Ovary (tissue), 9 donors: ENCODE data around the gene PRPF19. TPM values are rescaled to one million over a fixed set of nuclear protein-coding genes. Genes with fewer than 3 reads are reported as not detected.

Source experiments
- DNase-seq, 5 donors: peaks; one replicate each; pipeline ENCODE4 v3.0.0-alpha.2; 2019 to 2020
- H3K27ac ChIP-seq, 2 donors: fragments of 200-600 bp; one replicate each; pipeline versions ENCODE4 v1.5.1 to v1.8.0; 2019 to 2022
- H3K27me3 ChIP-seq: fragments of 200-600 bp; one replicate; pipeline ENCODE4 v1.8.0; 2022
- H3K36me3 ChIP-seq: fragments of 200-600 bp; sonication (generic); one replicate; pipeline ENCODE4 v1.5.1; 2019
- H3K4me1 ChIP-seq: one replicate; pipeline ENCODE4 v1.8.1; 2013; ENCODE audit warnings: mild to moderate bottlenecking, moderate library complexity; ENCODE audit not compliant: insufficient read depth
- H3K4me3 ChIP-seq: fragments of 200-600 bp; sonication (generic); one replicate; pipeline ENCODE4 v1.5.1; 2017
- H3K9me3 ChIP-seq, 2 donors: fragments of 200-600 bp in 1 of 2; sonication (generic) in 1 of 2; one replicate each; pipeline versions ENCODE4 v1.5.1 to v1.8.1; 2013 to 2019; ENCODE audit warnings: mild to moderate bottlenecking in 1 of 2, moderate library complexity in 1 of 2
- EP300 ChIP-seq: sonication (generic); formaldehyde crosslinking; IDR thresholded peaks from one replicate; pipeline ENCODE4 v1.6.1; 2017; ENCODE audit warnings: antibody characterized with exemption
- POLR2A ChIP-seq: fragments of 450-650 bp; IDR thresholded peaks from one replicate; pipeline ENCODE4 v1.6.1; 2017; ENCODE audit warnings: antibody characterized with exemption, mild to moderate bottlenecking, moderate library complexity
- WGBS, 3 donors: extraction: QIAGEN DNeasy Blood & Tissue Kit in 1 of 3; methylation state at CpG; one replicate each; pipeline versions ENCODE4 v1.1.5 to v1.1.7; 2013 to 2017; 5-methylcytosine and 5-hydroxymethylcytosine counted together
- intact Hi-C, 4 donors: fragments of 100-400 bp; cut with DNase I; formaldehyde crosslinking; loops; one replicate each; pipeline versions ENCODE4 v1.11.0 to v1.15.1; 2022 to 2023
- polyA plus RNA-seq, 2 donors: library from polyadenylated mRNA; stranded (reverse); fragments of 200-250 nt in 1 of 2; fragments of 350-450 nt in 1 of 2; fragmentation: Illumina TruSeq in 1 of 2; extraction: RNeasy Lipid Tissue Mini Kit (QIAGEN cat#74804) in 1 of 2; gene quantifications; one replicate each; pipeline ENCODE4 v1.2.3, GENCODE V29; 2013 to 2014
- total RNA-seq, 7 donors: library from RNA; depleted of rRNA in 2 of 7; stranded (reverse); fragments of >200 nt in 2 of 7; fragmentation: NEBNext Ultra II Directional in 3 of 7; extraction: Animal tissue kit (Norgen Biotek cat#: 25700) in 3 of 7; gene quantifications; one replicate each; pipeline versions ENCODE4 v1.1.0 to v1.2.4, GENCODE V29; 2016 to 2023
- TF ChIP-seq, protein P1 (sequence below), 3 donors: fragments of 450-650 bp in 2 of 3; fragments of 200-600 bp in 1 of 3; IDR thresholded peaks; one replicate each; pipeline versions ENCODE4 v1.5.1 to v1.8.0; 2016 to 2022; ENCODE audit warnings: antibody characterized with exemption in 3 of 3, mild to moderate bottlenecking in 1 of 3
- donor health status: DM: no; HTN: no; CAD: no; lungs with moderate emphysema.
- donor health status: DM: no; HTN: no; CAD: no.
- donor health status: Bipolar disorder and iron deficiency.
- donor health status: DM: yes; HTN: yes; CAD: no.
- donor health status: DM: no; HTN: no; CAD: no.
- donor health status: DM: yes; HTN: yes; CAD: no.

PRPF19 gene
- total and polyA plus RNA-seq, 9 donors = 44.1 to 109 (median 91.6) TPM

DNA sequence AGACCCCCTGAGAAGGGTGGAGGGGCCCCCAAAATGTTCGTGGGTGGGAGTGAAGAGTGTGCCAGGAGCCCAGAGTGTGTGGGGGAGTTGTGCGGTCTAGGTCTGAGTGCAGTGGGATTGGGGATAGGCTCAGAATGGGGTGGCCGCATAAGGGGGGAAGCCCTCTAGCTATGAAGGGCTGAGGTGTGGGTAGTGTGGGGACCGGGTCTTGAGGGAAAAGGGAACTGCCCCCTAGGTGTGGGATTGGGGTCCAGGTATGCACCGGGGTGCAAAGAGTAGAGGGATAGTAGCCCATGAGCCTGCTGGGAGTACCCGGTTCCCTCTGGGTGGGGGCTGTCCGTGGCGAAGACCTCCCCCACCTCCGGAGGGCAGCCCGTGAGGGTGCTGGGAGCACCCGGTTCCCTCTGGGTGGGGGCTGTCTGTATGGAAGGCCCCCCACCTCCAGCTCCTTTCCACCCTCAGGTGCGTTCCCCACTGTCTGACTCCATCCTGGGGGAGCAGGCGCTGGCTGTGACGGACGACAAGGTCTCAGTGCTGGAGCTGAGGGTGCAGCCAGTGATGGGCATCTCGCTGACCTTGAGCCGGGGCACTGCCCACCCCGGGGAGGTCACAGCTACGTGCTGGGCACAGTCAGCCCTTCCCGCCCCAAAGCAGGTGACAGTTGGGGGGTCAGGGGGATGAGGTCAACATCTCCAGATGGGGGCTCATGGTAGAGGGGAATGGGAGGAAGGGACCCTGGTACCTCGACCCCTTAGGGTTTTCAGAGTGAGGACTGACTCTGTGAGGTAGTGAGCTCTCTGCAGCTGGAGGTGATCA is 28.6 kb upstream of the PRPF19 start:
- TF ChIP-seq POLR2A = no peak
- TF ChIP-seq, protein P1, sequence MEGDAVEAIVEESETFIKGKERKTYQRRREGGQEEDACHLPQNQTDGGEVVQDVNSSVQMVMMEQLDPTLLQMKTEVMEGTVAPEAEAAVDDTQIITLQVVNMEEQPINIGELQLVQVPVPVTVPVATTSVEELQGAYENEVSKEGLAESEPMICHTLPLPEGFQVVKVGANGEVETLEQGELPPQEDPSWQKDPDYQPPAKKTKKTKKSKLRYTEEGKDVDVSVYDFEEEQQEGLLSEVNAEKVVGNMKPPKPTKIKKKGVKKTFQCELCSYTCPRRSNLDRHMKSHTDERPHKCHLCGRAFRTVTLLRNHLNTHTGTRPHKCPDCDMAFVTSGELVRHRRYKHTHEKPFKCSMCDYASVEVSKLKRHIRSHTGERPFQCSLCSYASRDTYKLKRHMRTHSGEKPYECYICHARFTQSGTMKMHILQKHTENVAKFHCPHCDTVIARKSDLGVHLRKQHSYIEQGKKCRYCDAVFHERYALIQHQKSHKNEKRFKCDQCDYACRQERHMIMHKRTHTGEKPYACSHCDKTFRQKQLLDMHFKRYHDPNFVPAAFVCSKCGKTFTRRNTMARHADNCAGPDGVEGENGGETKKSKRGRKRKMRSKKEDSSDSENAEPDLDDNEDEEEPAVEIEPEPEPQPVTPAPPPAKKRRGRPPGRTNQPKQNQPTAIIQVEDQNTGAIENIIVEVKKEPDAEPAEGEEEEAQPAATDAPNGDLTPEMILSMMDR (IDR thresholded peaks at IDR 0.05) = no peak
- TF ChIP-seq EP300 = no peak
- no peaks in the 10 kb centered on the region for H3K4me1 ChIP-seq
- intact Hi-C loops = no loop called here
- H3K4me3 ChIP-seq = no peak overlapping the region
- no peak overlapping the region for H3K27ac ChIP-seq
- DNase-seq = peak in 1 of 5 donors; percentile 20
- H3K9me3 ChIP-seq = no peaks in the 10 kb centered on the region
- no peaks in the 10 kb centered on the region for H3K36me3 ChIP-seq
- no peaks in the 10 kb centered on the region for H3K27me3 ChIP-seq
- 68 to 75% (median 72%) methylated on average over 21 of the region's 21 CpGs for WGBS, 3 donors

DNA sequence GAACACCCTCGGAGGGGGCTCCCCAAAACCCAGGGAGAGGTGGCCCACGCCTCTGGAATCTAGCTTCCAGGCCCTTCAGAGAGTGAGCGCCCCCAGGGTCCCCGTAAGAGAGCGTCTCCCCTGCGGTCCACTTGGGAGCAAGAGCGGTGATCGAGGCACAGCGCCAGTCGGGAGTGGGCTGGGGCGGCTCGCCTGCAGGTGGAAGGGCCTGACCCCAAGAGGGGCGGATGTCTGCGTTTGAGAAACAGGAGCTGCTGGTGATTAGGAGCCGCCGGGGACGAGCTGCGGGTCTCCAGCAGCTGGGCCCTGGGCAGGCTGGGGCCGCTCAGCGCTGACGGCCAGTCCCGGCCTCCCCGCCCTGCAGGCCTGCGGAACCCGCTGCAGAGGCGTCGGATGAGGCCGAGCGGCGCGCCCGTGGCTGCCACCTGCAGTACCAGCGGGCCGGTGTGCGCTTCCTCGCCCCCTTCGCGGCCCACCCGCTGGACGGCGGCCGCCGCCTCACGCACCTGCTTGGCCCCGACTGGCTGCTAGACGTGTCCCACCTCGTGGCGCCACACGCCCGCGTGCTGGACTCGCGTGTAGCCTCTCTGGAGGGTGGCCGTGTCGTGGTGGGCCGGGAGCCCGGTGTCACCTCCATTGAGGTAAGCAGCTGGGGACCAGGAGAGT is 27.9 kb upstream of the PRPF19 start:
- no peak for DNase-seq
- H3K27me3 ChIP-seq = no peaks in the 10 kb centered on the region
- no peak overlapping the region for H3K4me3 ChIP-seq
- TF ChIP-seq POLR2A = no peak
- TF ChIP-seq, protein P1 (IDR thresholded peaks at IDR 0.05) = no peak
- TF ChIP-seq EP300 = no peak
- no peak overlapping the region for H3K27ac ChIP-seq
- H3K4me1 ChIP-seq = no peaks in the 10 kb centered on the region
- intact Hi-C loops = no loop called here
- H3K9me3 ChIP-seq = no peaks in the 10 kb centered on the region
- 83 to 89% (median 83%) methylated on average over 57 of the region's 57 CpGs for WGBS, 3 donors
- H3K36me3 ChIP-seq = no peaks in the 10 kb centered on the region

DNA sequence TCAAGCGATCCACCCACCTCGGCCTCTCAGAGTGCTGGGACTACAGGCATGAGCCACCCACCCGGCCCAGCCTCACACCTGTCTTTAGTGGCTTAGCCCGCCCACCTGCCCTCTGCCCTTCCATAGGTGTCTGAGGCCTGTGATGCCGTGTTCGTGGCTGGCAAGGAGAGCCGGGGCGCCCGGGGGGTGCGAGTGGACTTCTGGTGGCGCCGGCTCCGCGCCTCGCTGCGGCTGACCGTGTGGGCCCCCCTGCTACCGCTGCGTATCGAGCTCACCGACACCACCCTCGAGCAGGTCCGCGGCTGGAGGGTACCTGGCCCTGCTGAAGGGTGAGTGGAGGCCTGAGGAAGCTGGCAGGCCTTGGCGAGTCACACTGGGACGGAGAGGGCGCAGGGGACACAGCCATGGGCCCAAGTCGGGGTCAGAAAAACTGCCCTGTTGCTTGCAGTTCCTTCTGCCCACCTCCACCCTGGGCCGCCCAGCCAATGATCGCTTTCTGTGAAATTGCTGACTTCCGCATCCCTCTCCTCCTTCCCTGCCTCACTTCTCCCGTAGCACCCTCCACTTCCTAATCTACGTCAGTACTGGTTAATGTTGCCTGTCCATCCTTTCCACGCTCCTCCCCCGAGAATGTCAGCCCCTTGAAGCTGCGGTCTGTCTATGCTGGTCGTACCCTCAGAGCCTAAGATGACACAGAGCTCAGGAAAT is 27.2 kb upstream of the PRPF19 start:
- H3K4me1 ChIP-seq = no peaks in the 10 kb centered on the region
- H3K27ac ChIP-seq = no peak overlapping the region
- 90 to 97% (median 91%) methylated on average over 37 of the region's 37 CpGs for WGBS, 3 donors
- TF ChIP-seq, protein P1 (IDR thresholded peaks at IDR 0.05) = no peak
- no peak for TF ChIP-seq EP300
- TF ChIP-seq POLR2A = no peak
- no peaks in the 10 kb centered on the region for H3K9me3 ChIP-seq
- H3K4me3 ChIP-seq = no peak overlapping the region
- peak in 1 of 5 donors; percentile 21 for DNase-seq
- H3K27me3 ChIP-seq = no peaks in the 10 kb centered on the region
- no peaks in the 10 kb centered on the region for H3K36me3 ChIP-seq
- intact Hi-C loops = no loop called here

DNA sequence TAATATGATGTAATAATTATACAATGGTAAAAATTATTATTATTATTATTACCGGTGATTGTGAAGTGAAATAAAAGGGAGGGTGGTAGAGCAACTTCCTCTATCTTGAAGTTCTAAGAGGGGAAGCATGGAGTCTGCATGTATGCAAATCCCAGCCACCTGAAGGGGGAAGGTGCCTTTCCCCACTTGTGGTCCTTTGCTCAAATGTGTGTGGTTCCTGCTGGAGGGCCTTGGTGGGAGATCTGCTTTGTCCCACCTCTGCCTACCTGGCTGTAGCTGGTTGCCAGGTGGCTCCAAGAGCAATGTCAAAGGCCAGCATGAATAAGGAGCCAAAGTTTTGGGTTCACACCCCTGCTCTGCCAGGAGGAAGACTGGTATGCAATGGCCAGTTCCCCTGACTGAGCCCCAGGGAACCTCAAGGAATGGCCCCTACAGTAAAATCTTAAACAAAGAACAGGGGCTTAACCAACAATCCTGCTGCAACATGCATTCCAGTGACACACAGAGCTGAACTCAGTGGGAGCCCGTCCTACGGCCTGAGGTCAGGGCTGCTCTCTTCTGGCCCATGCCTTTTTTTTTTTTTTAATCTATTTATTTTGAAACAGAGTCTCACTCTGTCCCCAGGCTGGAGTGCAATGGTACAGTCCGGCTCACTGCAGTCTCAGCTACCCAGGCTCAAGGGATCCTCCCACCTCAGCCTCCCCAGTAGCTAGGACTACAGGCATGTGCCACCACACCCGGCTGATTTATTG is 26.4 kb upstream of the PRPF19 start:
- no peak overlapping the region for H3K27ac ChIP-seq
- intact Hi-C loops = no loop called here
- DNase-seq = no peak
- H3K4me1 ChIP-seq = no peaks in the 10 kb centered on the region
- TF ChIP-seq EP300 (no peak), POLR2A (no peak)
- TF ChIP-seq, protein P1 (IDR thresholded peaks at IDR 0.05) = no peak
- WGBS, 3 donors = 46 to 68% (median 61%) methylated on average over 5 of the region's 5 CpGs
- no peak overlapping the region for H3K4me3 ChIP-seq
- no peaks in the 10 kb centered on the region for H3K27me3 ChIP-seq
- H3K9me3 ChIP-seq = no peaks in the 10 kb centered on the region
- no peaks in the 10 kb centered on the region for H3K36me3 ChIP-seq
